ENCODE data around the gene RTP5.
A peak's percentile ranks its signal among the peaks of the same experiment; 100 is the strongest.

RTP5 gene

DNA sequence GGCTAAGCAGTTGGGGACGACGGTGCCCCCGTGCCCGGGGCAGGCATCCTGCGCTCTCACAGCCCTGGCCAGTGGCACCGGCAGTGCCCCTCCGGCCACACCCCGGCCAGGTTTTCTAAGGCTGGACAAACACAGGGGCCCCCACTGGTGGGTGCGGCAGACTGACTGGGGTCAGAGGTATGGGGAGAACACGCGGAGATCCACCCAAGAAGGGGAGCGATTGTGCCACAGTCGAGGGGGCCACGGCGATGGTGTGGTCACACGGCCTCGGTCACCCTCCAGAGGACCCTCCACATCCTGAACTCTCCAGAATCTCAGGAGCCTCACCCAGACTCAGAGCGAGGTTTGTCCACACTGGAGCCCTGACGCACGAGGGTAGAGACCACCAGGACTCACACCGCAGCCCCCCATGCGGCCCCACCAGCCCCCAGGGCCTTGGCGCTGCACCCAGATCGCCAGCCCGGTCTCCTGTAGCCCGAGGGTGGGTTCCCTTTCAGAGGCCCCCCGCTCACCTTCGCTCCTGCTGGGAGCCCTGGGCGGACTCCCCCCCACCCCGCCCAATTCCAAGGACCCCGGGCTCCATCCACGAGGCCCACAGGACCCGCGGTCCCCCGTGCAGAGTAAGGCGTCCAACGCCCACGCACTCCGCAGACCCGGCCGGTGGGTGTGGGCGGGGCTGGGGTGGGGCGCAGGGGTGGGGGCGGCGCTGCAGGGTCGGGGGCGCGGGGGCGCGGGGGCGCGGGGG, 26.0 kb upstream of the RTP5 start:
- no peak for DNase-seq (ENCODE audit: low read depth)

DNA sequence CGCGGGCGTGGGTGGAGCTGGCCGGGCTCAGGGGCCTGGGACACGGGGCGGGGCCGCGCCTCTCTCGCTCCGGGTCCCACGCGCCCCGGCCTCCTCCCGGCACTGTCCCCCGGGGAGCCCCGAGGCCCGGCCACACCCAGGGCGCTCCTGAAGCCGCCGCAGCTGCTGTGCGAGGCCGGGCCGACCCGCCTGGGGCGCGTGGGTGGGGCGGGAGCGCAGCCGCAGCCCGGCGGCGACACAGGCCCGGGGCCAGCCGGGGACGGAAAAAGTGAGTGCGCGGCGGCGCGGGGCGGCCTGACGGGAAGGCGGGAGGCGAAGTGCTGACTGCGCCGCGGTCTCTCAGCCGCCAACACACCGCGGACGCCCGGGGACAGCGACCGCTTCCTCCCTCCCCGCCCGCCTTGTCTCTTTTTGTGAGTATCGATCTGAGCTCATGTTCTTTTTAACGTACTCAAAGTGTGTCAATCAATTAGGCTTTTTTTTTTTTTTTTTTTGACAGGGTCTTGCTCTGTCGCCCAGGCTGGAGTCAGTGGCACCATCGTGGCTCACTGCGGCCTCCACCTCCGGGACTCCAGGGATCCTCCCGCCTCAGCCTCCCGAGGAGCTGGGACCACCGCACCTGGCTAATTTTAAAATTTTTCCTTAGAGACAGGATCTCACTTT, 25.3 kb upstream of the RTP5 start:
- peak; percentile 94 for DNase-seq (ENCODE audit: low read depth)

DNA sequence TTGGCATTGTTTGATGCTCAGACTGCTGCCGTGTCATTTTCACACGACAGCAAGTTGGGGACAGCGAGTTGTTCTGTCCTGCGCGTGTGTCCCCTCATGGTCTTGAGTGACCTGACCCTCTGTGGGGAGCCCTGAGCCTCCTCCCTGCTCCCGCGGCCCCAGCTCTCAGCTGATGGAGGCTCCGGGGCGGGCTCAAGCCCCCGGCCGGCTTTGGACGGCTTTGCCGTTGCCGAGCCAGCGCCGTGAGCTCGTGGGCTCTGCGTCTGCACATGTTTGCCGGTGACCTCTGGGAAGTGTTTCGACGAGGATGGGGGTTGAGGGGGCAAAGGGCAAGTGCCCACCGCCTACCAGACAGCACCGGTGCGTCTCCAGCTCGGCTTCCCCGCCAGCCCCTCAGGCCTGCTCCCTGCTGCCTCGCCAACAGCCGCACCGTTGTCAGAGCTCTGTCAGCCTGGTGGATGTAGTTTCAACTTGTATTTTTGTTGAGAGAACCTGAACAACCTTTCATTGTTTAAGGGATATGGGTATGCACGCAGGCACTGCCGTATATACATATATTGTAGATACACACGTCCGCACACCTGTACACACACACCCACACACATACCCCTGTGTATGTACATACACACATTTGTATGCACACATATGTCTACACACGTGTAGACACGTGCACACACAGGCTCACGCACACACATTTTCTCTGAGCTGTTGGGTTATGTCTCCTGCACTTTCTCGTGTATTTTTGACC, 24.5 kb upstream of the RTP5 start:
- DNase-seq (ENCODE audit: low read depth), result no peak

DNA sequence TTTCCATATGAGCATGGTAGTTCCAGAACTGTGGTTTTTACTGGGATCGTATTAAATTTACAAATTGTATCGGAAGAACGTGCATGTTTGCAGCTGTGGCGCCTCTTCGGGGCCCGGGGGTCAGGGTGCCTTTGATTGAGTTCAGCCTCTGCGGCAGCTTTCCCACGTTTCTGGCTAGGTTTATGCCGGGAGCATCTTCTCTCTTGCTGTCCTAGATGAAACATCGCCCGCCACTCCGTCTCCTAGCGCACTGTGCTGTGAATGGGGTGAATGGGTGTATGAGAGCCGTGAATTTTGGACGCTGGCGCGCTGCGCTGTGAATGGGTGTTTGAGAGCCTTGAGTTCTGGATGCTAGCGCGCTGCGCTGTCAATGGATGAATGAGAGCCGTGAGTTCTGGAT, 23.1 kb upstream of the RTP5 start:
- DNase-seq (ENCODE audit: low read depth), result no peak

DNA sequence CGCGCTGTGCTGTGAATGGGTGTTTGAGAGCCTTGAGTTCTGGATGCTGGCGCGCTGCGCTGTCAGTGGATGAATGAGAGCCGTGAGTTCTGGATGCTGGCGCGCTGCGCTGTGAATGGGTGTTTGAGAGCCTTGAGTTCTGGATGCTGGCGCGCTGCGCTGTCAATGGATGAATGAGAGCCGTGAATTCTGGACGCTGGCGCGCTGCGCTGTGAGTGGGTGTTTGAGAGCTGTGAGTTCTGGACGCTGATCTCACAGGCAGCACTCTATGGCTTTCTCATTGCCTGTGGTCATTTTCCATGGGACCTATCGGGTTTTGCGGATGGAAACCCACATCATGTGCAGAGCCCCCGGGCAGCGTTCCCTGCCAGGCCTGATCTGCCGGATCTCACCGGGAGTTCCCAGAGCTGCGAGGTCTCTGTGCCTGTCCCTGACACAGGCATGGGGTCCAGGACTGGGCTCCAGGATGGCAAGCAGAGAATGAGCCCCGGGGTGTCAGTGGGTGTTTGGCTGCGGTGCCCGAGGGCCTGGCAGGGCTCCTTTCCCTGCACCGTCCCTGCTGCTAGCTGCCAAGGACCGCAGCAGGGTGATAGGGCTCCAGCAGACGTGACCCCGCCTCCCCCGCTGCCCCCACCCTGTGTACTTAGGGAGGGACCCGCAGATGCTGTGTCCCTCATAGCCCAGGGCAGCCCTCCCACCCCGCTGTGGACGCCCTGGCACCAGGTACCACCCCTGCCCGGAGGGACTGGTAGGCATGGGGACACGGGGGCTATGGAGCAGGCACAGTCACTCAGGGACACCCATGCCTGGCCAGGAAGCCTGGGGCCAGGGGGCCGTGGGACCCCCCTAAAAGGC, 20.5 kb upstream of the RTP5 start:
- DNase-seq (ENCODE audit: low read depth), result no peak

DNA sequence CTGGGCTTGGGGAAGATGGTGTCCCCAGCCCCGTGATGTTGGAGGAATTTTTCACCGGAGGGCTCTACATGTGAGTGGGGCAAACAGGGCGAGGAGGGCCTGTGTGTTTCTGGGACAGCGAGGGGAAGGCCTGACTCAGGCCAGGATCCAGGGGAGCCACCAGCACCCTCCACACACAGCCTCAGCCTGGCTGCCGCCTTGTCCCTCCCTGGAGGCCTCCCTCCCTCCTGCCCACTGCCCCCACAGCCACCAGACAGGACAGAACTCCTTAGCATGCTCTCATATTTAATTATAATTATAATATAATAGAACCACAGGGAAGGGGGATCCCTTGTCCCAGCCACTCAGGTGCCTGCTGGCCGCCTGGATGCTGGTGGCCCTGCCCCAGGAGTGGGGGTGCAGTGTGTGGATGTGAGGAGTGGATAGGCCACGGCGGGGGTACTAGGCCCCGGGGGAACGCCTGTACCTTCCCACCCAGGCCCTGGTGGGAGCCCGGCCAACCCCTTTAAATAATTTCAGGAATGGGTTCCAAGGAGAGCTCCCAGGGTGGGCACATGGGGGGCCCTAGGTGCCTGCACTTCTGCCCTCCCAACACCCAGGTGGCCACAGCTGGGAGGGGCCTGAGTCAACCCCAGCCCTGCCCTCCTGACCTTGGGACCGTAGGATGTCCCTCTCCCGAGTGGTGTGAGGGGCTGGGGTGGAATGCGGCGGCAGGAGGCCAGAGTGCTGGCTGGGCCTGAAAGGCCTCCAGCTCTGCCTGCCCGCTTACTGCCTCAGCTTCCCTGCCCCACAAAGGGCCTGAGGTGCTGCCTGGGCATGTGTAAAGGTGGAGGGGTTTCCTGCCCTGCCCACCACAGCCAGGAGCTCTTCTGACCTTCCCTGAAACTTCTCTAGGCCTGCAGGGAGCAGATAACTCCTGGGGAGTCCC, 19.6 kb upstream of the RTP5 start:
- DNase-seq (ENCODE audit: low read depth), result no peak

DNA sequence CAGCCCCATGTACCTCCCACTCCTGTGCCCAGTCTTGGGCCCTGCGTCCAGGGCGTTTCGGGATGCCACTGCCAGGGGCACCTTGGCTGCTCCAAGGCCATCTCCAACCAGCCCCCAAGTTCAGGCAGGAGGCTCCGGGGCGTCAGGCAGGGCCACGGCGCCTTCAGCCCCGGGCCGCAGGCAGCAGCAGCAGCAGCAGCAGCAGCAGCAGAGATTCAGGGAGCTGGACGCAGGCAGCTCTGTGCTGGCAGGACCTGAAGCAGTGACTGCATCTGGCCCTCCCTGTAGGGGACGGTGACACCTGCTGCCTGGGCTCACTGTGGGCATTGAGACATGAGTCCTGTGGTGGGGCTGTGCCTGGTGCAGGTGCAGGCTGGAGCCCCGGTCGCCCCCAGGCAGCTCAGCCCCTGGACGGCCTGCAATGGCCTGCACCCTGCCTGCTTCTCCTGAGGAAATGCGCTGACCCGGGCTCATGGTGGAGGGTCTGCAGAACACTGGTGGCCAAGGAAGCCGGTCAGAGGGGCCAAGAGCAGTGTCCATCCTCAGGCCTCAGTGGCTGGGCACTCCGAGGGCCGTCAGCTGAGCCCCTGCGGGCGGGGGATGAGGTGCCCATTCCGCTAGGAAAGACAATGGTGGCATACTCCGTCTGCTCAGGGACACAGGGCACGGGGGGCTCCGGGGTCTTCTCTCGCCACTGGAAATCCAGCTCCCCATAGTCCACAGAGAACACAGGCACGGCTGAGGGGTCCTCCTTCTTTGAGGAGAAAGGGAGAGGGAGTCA, 18.8 kb upstream of the RTP5 start:
- no peak for DNase-seq (ENCODE audit: low read depth)

DNA sequence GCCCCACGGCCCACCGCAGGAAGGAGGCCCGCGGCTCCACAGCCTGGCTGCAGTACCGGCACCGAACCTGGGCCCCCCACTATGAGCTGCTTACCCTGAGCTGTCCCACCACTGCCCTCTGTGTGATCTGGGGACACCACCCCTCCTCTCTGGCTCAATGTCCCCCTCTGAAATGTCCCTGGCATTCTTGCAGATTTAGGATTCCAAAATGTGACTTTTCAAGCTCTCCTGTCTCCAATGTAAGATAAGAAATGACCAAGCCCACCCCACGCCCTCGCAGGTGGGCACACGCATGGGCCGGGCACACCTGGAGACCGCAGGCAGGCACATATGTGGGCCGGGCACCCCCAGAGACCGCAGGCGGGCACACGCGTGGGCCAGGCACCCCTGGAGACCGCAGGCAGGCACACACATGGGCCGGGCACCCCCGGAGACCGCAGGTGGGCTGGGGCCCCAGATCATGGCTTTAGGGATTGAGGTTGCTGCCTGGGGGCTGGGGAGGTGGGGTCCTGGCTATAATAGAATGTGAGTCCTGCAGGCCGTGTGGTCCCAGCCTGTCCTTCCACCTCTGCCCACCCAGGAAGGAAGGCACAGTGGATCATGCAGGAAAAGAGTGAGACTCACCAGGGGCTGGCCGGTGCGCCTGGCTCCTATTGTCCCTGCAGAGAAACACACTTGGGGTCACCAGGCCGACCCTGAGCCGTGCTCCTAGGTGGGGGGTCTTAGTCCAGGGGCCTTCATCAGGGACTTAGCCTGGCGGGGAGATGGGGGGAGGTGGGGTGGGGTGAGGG, 18.0 kb upstream of the RTP5 start:
- no peak for DNase-seq (ENCODE audit: low read depth)

DNA sequence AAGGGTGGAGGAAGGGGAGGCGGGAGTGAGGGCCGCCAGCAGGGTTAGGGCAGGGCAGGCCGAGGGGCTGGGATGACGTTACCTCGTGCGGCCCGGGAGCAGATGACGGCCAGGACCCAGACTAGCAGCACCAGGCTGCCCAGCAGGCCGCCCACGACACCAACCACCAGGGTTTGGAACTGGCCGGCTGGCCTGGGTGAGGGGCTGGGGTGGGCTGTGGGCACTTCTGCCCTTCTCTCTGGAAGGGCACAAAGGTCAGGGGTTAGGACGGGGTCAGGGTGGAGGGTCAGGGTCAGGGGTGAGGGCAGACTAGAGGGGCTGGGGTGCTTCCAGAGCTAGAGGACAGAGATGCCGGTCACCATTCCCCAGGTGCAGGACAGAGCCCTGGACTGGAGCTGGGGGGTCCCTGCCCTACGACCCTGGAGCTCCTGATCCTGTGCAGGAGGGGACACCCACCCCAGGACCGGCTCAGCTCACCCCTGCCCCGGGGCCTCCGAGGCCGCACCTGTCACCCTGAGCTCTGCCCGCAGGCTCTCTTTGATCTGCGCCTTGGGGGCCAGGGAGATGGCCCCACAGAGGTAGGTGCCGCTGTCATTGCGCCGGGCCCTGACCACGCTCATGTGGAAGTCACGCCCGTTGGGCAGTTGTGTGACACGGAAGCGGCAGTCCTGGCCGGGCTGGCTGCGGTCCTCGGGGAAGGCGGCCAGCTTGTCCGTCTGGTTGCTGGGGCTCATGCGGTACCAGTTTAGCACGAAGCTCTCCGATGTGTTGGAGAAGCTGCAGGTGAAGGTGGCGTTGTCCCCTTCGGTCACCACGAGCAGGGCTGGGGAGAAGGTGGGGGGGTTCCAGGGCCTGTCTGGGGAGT, 17.2 kb upstream of the RTP5 start:
- no peak for DNase-seq (ENCODE audit: low read depth)

DNA sequence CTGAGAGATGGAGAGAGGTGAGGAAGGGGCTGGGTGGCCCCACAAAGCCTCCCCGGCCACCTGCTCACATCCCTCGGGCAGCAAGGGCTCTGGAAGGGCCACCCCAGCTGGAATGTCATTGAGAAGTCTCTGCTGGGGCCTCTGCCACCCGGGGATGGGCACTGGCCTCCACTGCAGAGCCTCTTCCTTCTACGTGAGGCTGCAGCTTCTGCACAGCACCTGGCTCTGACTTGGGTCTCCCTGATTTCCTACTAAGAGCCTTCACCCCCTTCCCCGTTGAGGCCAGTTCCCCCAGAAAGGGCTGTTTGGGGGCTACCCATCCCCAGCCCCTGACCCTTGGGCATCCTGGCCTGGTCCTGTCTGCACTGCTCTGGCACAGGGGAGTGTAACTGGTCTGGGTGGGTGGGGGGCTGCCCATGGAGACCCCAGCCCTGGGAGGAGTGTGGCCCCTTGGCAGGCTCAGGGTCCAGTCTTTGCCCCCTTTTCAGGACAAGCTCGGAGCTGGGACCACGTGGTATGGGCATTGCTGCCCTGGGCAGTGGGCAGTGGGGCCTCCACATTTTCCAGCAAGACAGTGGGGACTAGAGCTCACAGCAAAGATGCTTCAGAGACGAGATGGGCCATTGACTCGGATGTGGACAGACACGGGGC, 16.4 kb upstream of the RTP5 start:
- no peak for DNase-seq (ENCODE audit: low read depth)

DNA sequence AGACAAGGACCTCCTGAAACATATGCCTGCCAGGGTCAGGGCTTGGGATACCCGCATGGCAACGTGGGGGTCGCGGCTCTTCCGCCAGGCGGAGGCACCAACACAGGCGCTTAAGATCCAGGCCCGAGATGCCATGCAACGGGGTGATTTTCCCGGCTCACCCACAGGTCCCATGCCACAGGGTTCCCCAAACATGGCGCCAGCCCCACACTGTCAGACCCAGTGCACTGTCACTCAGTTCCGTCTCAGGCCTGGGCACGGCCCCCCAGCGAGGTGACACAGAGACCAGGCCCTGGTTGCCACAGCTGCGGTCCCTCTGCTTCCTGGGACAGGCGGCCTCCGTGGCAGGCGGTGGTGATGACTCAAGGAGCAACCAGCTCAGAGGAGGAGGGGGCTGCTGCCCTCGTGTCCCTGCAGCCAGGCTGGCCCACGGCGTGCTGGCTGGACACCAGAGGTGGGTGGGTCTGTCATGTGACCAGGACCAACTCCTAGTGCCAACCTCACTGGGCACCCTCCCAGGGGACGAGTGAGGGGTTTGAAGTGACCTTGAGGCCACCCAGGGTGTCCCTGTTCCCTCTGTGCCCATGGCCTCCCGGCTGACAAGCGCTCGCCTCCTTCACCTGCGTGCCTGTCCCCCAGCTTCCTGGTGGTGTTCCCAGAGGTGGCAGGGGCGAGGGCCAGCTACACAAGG, 15.7 kb upstream of the RTP5 start:
- DNase-seq (ENCODE audit: low read depth), result no peak

DNA sequence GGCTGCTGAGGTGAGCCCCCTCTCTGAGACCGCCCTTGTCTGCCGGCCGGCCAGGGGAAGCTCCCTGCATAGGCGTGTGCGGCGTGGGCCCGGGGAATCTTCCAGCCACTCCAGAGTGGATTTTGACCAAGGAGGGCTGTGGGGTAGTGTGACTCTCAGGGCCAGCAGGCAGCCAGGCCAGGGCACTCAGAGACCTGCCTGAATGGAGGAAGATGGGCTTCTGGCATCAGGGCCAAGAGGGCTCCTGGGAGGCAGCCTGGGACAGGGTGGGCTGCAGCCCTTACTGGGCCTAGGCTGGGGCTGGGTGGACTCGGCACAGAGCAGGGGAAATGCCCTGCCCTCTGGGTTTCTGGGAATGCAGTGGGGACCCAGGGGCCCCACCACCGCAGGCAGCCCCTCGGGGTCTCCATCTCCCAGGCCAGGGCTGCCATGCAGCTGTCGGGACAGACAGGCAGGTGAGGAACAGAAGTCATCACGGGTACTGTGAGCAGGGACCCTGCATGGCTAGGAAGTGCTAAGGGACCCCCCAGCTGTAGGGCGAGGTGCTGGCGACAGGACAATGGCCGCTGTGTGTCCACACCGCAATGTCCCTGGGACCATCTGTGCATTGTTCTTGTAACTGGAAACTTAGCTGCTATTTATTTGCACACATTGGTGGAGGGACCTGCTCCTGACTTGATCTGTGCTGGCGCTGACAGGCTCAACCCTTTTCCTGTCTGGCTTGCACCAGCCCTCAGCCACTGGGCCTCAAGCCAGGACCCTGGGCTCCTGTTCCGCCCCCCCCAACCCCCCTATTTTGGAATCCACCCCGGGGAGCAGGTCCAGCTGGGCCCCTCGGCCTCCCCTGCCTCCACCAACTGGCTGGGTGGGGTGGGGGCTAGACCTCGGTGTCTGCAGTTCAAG, 14.9 kb upstream of the RTP5 start:
- no peak for DNase-seq (ENCODE audit: low read depth)

DNA sequence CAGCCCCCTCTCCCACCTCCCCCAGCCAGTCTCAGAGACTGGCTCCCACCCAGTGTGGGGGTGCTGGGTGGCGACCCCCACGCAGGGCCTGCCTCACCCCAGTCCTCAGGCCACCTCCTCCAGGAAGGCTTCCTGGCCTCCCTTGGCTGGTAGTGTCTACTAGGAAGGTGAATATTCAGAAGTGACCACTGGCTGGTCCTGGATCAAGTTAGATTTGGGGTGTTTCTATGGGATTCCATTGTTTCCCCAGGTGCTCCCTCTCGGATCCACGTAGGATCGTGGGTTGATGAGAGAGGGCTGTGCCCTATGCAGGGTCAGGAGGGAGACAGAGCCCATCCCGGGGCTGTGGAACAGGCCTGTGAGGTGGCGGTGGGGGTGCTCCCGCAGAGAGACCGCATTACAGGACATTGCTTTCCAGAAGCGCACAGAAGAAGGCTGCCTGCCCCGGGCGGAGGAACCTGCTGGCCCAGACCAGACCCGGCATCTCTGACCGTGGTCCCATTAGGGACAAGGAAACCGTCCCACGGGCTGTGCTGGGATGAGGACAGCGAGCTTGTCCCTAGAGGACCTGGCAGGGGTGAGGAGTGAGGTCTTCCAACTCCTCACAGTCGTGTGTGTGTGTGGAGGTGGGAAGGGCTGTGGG, 14.2 kb upstream of the RTP5 start:
- DNase-seq (ENCODE audit: low read depth), result no peak

DNA sequence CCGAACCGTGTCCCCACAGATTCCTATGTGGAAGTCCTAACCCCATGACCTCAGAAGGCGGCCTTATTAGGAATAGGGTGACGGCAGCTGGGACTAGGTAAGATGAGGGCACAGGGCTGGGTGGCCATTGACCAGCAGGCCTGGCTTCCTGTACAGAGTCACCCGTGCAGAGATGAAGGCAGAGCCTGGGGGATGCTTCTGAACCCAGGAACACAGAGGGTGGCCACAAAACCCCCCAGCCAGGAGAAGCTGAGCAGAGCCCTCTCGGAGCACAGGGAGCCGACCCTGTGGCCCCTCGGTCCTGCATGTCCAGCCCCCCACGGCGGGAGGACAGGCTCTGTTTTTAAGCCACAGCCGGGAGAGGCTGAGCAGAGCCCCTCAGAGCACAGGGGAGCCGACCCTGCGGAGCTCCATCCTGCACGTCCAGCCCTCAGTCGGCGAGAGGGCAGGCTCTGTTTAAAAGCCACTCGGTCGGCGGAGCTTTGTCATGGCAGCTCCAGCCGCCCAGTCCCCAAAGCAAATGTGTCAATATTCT, 13.6 kb upstream of the RTP5 start:
- DNase-seq (ENCODE audit: low read depth), result no peak

DNA sequence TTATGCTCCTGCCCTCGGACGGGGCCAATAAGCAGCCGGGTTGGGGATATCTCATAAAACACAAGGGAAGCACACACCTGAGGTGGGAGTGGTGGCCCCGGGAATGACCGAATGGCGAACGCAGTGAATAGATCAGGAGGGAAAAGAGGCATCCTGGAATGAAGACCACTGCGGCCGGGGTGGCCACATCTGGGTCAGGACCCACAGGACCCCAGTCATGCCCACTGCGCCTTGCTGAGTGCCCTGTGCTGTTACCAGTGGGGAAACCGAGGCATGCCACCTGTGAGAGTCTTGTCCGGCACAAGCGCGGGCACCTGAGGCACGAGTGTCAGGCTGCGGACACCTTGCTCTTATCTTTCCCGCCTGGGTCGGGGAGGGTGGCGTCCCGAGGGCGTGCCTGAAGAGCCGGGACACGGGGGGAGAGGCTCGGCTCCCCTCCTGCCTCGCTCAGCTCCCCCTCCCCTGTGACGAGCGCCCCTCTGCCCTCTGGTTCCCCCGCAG, 12.4 kb upstream of the RTP5 start:
- no peak for DNase-seq (ENCODE audit: low read depth)
